Esophagus squamous epithelium (tissue), 4 donors: ENCODE results near the gene OR52I2.

ENCODE experiments used
- POLR2A ChIP-seq, 4 donors: fragments of 450-650 bp; IDR thresholded peaks; one replicate each; pipeline ENCODE4 v1.6.1; 2017; ENCODE audit warnings: antibody characterized with exemption in 4 of 4, mild to moderate bottlenecking in 4 of 4, moderate library complexity in 3 of 4
- TF ChIP-seq, protein P1 (sequence below), 6 experiments: fragments of 450-650 bp in 4 of 6; fragments of 200-600 bp in 2 of 6; sonication (generic) in 2 of 6; IDR thresholded peaks; one replicate each; pipeline ENCODE4 v1.5.1; 2016 to 2019; ENCODE audit warnings: antibody characterized with exemption in 6 of 6, mild to moderate bottlenecking in 4 of 6, moderate library complexity in 4 of 6

GRCh38 chr11:4559527-4560440, 21.8 kb upstream of the OR52I2 start:
- TF ChIP-seq, protein P1, sequence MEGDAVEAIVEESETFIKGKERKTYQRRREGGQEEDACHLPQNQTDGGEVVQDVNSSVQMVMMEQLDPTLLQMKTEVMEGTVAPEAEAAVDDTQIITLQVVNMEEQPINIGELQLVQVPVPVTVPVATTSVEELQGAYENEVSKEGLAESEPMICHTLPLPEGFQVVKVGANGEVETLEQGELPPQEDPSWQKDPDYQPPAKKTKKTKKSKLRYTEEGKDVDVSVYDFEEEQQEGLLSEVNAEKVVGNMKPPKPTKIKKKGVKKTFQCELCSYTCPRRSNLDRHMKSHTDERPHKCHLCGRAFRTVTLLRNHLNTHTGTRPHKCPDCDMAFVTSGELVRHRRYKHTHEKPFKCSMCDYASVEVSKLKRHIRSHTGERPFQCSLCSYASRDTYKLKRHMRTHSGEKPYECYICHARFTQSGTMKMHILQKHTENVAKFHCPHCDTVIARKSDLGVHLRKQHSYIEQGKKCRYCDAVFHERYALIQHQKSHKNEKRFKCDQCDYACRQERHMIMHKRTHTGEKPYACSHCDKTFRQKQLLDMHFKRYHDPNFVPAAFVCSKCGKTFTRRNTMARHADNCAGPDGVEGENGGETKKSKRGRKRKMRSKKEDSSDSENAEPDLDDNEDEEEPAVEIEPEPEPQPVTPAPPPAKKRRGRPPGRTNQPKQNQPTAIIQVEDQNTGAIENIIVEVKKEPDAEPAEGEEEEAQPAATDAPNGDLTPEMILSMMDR (IDR thresholded peaks at IDR 0.05) = no peak
- TF ChIP-seq POLR2A (IDR thresholded peaks at IDR 0.05) = no peak
